PC-9 (cell line): ENCODE measurements around the gene SEPTIN6. TPM values are rescaled to one million over a fixed set of nuclear protein-coding genes. Genes with fewer than 3 reads are reported as not detected.

Experiments used
- BruUV-seq: library from RNA; stranded (reverse); fragments of 400-500 nt; replicated peaks from 2 replicates; lab custom pipeline; 2021; lab: Mats Ljungman, UMichigan
- CTCF ChIA-PET: fragments of 300-600 bp; sonication (Branson Sonifier 250); formaldehyde crosslinking; loops from one replicate; lab custom pipeline; 2022; ENCODE audit warnings: antibody characterized with exemption; lab: Charles Lee
- POLR2A ChIA-PET: fragments of 300-600 bp; sonication (Branson Sonifier 250); formaldehyde crosslinking; loops from one replicate; lab custom pipeline; 2022; ENCODE audit warnings: antibody characterized with exemption; ENCODE audit not compliant: unreplicated experiment; lab: Charles Lee
- DNase-seq, 2 experiments: peaks; one replicate each; pipeline versions ENCODE4 v3.0.0 to v3.0.0-alpha.2; 2015 to 2022; ENCODE audit warnings: mixed read lengths in 1 of 2
- H2AFZ ChIP-seq: fragments of 200-600 bp; sonication (generic); 2 replicates; pipeline ENCODE4 v1.8.1; 2017; ENCODE audit warnings: antibody characterized with exemption
- H3F3A ChIP-seq: fragments of 200-600 bp; sonication (generic); 2 replicates; pipeline ENCODE4 v1.8.1; 2017; ENCODE audit warnings: antibody characterized with exemption, mild to moderate bottlenecking, low read depth; ENCODE audit not compliant: insufficient read depth
- H3K27ac ChIP-seq: fragments of 200-600 bp; sonication (generic); 2 replicates; pipeline ENCODE4 v1.6.1; 2016; ENCODE audit warnings: mixed run types
- H3K27me3 ChIP-seq: fragments of 200-600 bp; sonication (generic); 2 replicates; pipeline ENCODE4 v1.6.1; 2016; ENCODE audit warnings: low read depth, mixed run types; ENCODE audit not compliant: insufficient read depth
- H3K36me3 ChIP-seq: fragments of 200-600 bp; sonication (generic); 2 replicates; pipeline ENCODE4 v1.6.1; 2016; ENCODE audit warnings: low read depth, mixed run types
- H3K4me1 ChIP-seq: fragments of 200-600 bp; sonication (generic); replicated peaks from 2 replicates; pipeline ENCODE4 v1.6.1; 2016; ENCODE audit warnings: mixed run types; ENCODE audit not compliant: insufficient read depth
- H3K4me2 ChIP-seq: fragments of 200-600 bp; sonication (generic); 2 replicates; pipeline ENCODE4 v1.6.1; 2017; ENCODE audit warnings: mixed run types
- H3K4me3 ChIP-seq: fragments of 200-600 bp; sonication (generic); 2 replicates; pipeline ENCODE4 v1.6.1; 2016; ENCODE audit warnings: mixed run types
- H3K79me2 ChIP-seq: fragments of 200-600 bp; sonication (generic); 2 replicates; pipeline ENCODE4 v1.6.1; 2017; ENCODE audit warnings: low read depth, mixed run types
- H3K9me2 ChIP-seq: fragments of 200-600 bp; sonication (generic); 2 replicates; pipeline ENCODE4 v1.8.1; 2017; ENCODE audit warnings: mild to moderate bottlenecking; ENCODE audit not compliant: insufficient read depth
- H3K9me3 ChIP-seq: fragments of 200-600 bp; sonication (generic); 2 replicates; pipeline ENCODE4 v1.8.1; 2016; ENCODE audit warnings: low read depth; ENCODE audit not compliant: insufficient read depth
- H4K20me1 ChIP-seq: fragments of 200-600 bp; sonication (generic); 2 replicates; pipeline ENCODE4 v1.8.1; 2017; ENCODE audit not compliant: insufficient read depth
- EZH2 ChIP-seq: fragments of 200-600 bp; sonication (generic); IDR thresholded peaks from 2 replicates; pipeline ENCODE4 v1.8.0; 2017; ENCODE audit warnings: antibody characterized with exemption, low read depth
- intact Hi-C: fragments of 100-400 bp; cut with micrococcal nuclease; formaldehyde crosslinking; loops from one replicate; pipeline ENCODE4 v1.10.0; 2022; ENCODE audit not compliant: unreplicated experiment
- total RNA-seq: library from RNA; stranded (reverse); gene quantifications from 2 replicates; pipeline ENCODE4 v1.2.3, GENCODE V29; 2021
- TF ChIP-seq, protein P1 (sequence below): fragments of 200-600 bp; sonication (generic); conservative IDR thresholded peaks from 2 replicates; pipeline ENCODE4 v1.6.1; 2017; ENCODE audit warnings: mixed run types, antibody characterized with exemption, mild to moderate bottlenecking, moderate library complexity

SEPTIN6 gene
- total RNA-seq, 1 experiment from 2014 or later = 43.7 TPM

DNA sequence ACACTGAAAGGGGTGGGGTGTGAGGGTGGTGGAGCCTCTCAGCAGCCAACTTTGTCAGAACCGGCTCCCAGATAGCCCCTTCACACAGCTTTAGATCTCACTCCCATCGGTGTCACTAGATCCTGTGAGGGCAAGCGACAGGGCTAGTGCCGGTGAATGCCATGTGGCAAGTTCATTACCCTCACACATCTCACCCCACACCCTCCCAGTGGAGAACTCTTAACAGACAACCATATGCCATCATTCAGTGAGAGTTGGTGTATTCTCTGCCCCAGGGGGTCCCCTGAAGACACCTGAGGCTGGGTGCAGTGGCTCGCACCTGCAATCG is 15.3 kb downstream of the SEPTIN6 start:
- TF ChIP-seq, protein P1, sequence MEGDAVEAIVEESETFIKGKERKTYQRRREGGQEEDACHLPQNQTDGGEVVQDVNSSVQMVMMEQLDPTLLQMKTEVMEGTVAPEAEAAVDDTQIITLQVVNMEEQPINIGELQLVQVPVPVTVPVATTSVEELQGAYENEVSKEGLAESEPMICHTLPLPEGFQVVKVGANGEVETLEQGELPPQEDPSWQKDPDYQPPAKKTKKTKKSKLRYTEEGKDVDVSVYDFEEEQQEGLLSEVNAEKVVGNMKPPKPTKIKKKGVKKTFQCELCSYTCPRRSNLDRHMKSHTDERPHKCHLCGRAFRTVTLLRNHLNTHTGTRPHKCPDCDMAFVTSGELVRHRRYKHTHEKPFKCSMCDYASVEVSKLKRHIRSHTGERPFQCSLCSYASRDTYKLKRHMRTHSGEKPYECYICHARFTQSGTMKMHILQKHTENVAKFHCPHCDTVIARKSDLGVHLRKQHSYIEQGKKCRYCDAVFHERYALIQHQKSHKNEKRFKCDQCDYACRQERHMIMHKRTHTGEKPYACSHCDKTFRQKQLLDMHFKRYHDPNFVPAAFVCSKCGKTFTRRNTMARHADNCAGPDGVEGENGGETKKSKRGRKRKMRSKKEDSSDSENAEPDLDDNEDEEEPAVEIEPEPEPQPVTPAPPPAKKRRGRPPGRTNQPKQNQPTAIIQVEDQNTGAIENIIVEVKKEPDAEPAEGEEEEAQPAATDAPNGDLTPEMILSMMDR = no peak
- TF ChIP-seq EZH2 = no peak
- intact Hi-C loops = no loop called here
- Histone ChIP-seq H3K4me3 (no peak overlapping the region), H2AFZ (no peak overlapping the region), H3K27me3 (no peaks in the 10 kb centered on the region), H3K4me1 (no peaks in the 10 kb centered on the region), H3K9me2 (no peaks in the 10 kb centered on the region), H3F3A (no peaks in the 10 kb centered on the region), H3K27ac (no peak overlapping the region), H4K20me1 (0 out of 2 replicates have a peak, but pooled peaks cover 4% of the 10 kb centered on the region), H3K36me3 (no peaks in the 10 kb centered on the region), H3K79me2 (no peaks in the 10 kb centered on the region), H3K4me2 (no peak overlapping the region), H3K9me3 (no peaks in the 10 kb centered on the region)
- no peak for DNase-seq
- ChIA-PET CTCF (no interaction called here), POLR2A (no interaction called here)
- no TSS peak for BruUV-seq

DNA sequence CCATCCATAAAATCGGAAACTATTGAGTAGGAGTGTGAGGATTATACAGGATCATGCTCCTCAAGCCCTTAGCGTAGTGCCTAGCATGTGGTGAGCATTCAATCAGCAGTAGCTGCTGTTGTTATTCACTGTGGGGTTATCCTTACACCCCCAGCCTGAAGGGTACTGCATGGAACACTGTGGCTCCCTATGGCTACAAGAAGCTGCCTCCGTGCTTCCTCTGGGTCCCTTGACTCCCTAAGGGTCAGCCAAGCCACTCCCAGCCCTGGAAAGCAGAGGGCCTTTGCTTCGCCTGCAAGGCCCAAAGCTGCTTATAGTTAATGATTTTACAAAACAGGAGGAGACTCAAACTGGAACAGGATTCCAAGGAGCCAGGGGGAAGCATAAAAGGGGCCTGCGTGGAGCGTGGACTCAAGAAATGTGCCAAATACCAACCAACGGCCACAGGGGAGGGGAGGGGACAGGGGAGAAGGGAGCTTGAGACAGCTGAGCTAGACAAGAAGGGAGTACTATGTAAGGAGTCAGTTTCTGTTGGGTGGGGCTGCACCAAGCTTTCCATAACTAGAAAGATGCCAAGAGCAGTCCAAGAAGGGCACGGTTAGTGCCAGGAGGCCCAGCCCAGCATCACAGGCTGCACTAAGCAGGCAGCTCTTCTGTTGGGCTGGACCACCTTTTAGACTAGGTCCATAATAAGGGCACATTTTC is 15.9 kb downstream of the SEPTIN6 start:
- Histone ChIP-seq H4K20me1 (0 out of 2 replicates have a peak, but pooled peaks cover 4% of the 10 kb centered on the region), H3K79me2 (no peaks in the 10 kb centered on the region), H3K9me3 (no peaks in the 10 kb centered on the region), H3K9me2 (no peaks in the 10 kb centered on the region), H3K4me3 (no peak overlapping the region), H3K36me3 (no peaks in the 10 kb centered on the region), H3K27ac (no peak overlapping the region), H3K4me1 (no peaks in the 10 kb centered on the region), H3F3A (no peaks in the 10 kb centered on the region), H2AFZ (no peak overlapping the region), H3K4me2 (no peak overlapping the region), H3K27me3 (no peaks in the 10 kb centered on the region)
- CTCF ChIA-PET = no interaction called here
- TF ChIP-seq, protein P1 = no peak
- no peak for TF ChIP-seq EZH2
- DNase-seq = no peak
- intact Hi-C loops = no loop called here
- POLR2A ChIA-PET = no interaction called here
- BruUV-seq = no TSS peak

DNA sequence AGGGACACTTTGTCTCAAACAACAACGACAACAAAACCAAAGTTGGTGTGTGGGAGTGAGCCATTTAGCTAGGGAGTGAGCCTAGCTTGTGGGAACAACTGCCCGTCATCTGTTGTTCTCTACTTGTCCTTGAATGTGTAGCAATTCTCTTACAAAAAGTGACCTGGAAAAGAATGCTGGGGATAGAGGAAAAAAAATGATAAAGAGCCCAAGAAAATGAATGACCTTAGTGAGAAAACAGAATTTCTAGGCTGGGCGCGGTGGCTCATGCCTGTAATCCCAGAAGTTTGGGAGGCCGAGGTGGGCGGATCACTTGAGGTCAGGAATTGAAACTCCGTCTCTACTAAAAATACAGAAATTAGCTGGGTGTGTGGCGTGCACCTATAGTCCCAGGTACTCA is 19.6 kb downstream of the SEPTIN6 start:
- no peaks in the 10 kb centered on the region for H3F3A ChIP-seq
- BruUV-seq = no TSS peak
- no peak overlapping the region for H3K4me3 ChIP-seq
- no peak overlapping the region for H3K27ac ChIP-seq
- no peak overlapping the region for H3K4me2 ChIP-seq
- POLR2A ChIA-PET = no interaction called here
- no peaks in the 10 kb centered on the region for H3K36me3 ChIP-seq
- no peaks in the 10 kb centered on the region for H3K79me2 ChIP-seq
- no peaks in the 10 kb centered on the region for H3K9me2 ChIP-seq
- H3K4me1 ChIP-seq = no peaks in the 10 kb centered on the region
- DNase-seq = no peak
- no peaks in the 10 kb centered on the region for H3K27me3 ChIP-seq
- TF ChIP-seq EZH2 = no peak
- TF ChIP-seq, protein P1 = no peak
- CTCF ChIA-PET = interaction anchor here (0.7 kb wide), 1 partner anchor 12 kb away, joined by 3 read pairs; no protein-coding TSS in a partner anchor
- H4K20me1 ChIP-seq = no peaks in the 10 kb centered on the region
- intact Hi-C loops = no loop called here
- H2AFZ ChIP-seq = no peak overlapping the region
- no peaks in the 10 kb centered on the region for H3K9me3 ChIP-seq
